IPS DF 6.9 (cell line): ENCODE results near the gene ZNF823.

Experiments
- DNase-seq: peaks from one replicate; pipeline ENCODE4 v3.0.0-alpha.2; 2013; ENCODE audit warnings: low read depth, low spot score
- H3K27ac ChIP-seq: one replicate; pipeline ENCODE4 v1.5.1; 2013; ENCODE audit warnings: low read length, control low read depth
- H3K27me3 ChIP-seq: 2 replicates; pipeline ENCODE4 v1.6.1; 2013; ENCODE audit warnings: mild to moderate bottlenecking, low read length; ENCODE audit not compliant: control insufficient read depth, insufficient read depth
- H3K36me3 ChIP-seq: 2 replicates; pipeline ENCODE4 v1.6.1; 2013; ENCODE audit warnings: low read length; ENCODE audit not compliant: control insufficient read depth, insufficient read depth
- H3K4me1 ChIP-seq: 2 replicates; pipeline ENCODE4 v1.6.1; 2013; ENCODE audit warnings: low read length; ENCODE audit not compliant: control insufficient read depth, insufficient read depth
- H3K4me3 ChIP-seq: 2 replicates; pipeline ENCODE4 v1.5.1; 2013; ENCODE audit warnings: mild to moderate bottlenecking, low read length
- H3K9me3 ChIP-seq: 2 replicates; pipeline ENCODE4 v1.6.1; 2013; ENCODE audit warnings: low read length, inconsistent platforms; ENCODE audit not compliant: control insufficient read depth, insufficient read depth
- WGBS: extraction: QIAGEN DNeasy Blood & Tissue Kit; methylation state at CpG from one replicate; pipeline ENCODE4 v1.1.7; 2013; ENCODE audit warnings: mixed read lengths, missing lambda C conversion rate; ENCODE audit not compliant: insufficient read length, insufficient coverage; 5-methylcytosine and 5-hydroxymethylcytosine counted together

Gene ZNF823

DNA sequence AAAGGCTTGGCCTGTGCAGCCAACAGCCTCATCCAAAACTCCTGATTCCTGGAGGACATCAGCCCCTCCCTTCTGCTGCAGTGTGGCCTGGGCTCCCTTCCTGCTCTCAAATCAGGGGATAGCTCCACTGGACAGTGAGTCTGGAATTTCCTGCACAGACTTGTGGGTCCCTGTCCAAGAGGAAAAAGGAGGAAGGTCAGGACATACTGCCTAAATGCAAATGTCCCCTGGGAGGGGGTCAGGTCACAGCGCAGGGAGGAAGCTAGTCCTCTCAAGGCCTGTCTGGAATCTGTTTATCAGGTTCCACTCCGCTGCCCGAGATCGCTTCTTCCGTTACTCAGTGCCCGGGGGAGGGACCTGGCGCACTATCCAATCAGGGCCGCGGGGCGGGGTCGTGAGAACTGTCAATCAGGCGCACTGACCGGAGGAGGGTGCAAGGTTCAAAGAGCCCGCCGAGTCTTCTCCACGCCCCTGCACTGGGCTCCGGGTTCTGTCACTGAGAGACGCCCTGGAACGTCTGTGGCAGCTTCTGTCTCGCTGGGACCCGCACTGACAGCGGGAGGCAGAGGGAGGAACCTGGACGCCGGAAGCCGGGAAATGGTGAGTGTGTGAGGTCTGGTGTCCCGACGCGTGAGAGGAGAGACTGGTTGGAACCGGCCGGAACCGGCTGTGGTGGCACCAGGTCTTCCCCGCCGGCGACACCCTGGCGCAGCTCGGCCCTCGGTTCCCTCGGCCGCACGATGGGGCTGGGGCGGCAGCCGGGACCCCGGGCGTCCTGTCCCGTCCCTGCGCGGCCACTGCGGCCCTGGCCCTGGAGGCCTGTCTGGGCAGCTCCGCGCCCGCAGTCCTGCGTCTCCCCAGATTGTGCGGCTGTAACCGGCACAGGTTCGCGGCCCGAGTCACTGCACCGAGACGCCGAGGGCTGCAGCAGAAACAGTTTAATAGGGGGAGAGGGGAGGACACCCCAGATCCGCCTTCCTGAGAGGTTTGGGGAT lies 28.1 kb upstream of the ZNF823 start, which contains the start of gene ZNF441:
Gene ZNF441 (plus strand): TSS at position 404 of the 995 bp plus-strand sequence. CDS start 194 bp downstream, at position 598.
- Histone ChIP-seq H3K4me3 (peak within 1 kb of the TSS; percentile 67), H3K27ac (no peak within 1 kb of the TSS), H3K27me3 (peaks cover 10% of the 10 kb centered on the region; the same call in 1 of the 2 replicates), H3K4me1 (no peaks in the 10 kb centered on the region), H3K36me3 (no peaks in the 10 kb centered on the region), H3K9me3 (no peaks in the 10 kb centered on the region)
- WGBS = no CpG with 5 or more reads among the region's 61 CpGs
- DNase-seq = peak; percentile 79

- H3K4me1 ChIP-seq = no peaks in the 10 kb centered on the region
- no peak overlapping the region for H3K27ac ChIP-seq
- H3K9me3 ChIP-seq = no peaks in the 10 kb centered on the region
- WGBS = no CpG with 5 or more reads among the region's 1 CpG
- no peaks in the 10 kb centered on the region for H3K36me3 ChIP-seq
- peaks cover 10% of the 10 kb centered on the region; the same call in 1 of the 2 replicates for H3K27me3 ChIP-seq
- no peak for DNase-seq
- no peak overlapping the region for H3K4me3 ChIP-seq
Observed at GRCh38 chr19:11763611-11764010, 24.9 kb upstream of the ZNF823 start.

- no CpG with 5 or more reads among the region's 3 CpGs for WGBS
- no peaks in the 10 kb centered on the region for H3K36me3 ChIP-seq
- H3K9me3 ChIP-seq = no peaks in the 10 kb centered on the region
- DNase-seq = no peak
- no peak overlapping the region for H3K27ac ChIP-seq
- no peak overlapping the region for H3K4me3 ChIP-seq
- H3K27me3 ChIP-seq = peaks cover 7% of the 10 kb centered on the region; the same call in 1 of the 2 replicates
- no peaks in the 10 kb centered on the region for H3K4me1 ChIP-seq
Observed at GRCh38 chr19:11763117-11763516, 24.4 kb upstream of the ZNF823 start.

DNA sequence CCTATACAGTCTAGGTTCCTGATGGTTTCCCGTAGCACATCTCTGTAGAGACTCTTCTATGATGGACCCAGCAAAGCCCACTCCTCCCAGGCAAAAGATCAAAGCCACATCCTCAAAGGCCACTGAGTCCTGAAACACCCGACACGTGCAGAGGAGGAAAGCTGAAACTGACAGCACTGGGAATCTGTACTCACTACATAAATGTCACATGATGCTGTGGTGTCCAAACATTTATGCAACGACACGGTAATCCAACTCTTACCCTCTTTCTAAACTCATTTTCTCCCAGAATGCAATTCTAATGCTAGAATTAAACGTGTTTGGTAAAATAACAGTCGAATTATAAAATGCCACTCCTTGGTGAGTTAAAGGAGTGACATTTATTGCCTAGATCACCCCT lies 21.1 kb upstream of the ZNF823 start:
- DNase-seq = no peak
- Histone ChIP-seq H3K4me3 (no peak overlapping the region), H3K4me1 (no peaks in the 10 kb centered on the region), H3K27ac (no peak overlapping the region), H3K36me3 (no peaks in the 10 kb centered on the region), H3K9me3 (no peaks in the 10 kb centered on the region; the same call in 1 of the 2 replicates), H3K27me3 (no peaks in the 10 kb centered on the region)
- WGBS = no CpG with 5 or more reads among the region's 7 CpGs

- no peak overlapping the region for H3K4me3 ChIP-seq
- no peaks in the 10 kb centered on the region; the same call in 1 of the 2 replicates for H3K9me3 ChIP-seq
- H3K36me3 ChIP-seq = no peaks in the 10 kb centered on the region
- no peaks in the 10 kb centered on the region for H3K4me1 ChIP-seq
- H3K27me3 ChIP-seq = no peaks in the 10 kb centered on the region
- DNase-seq = no peak
- WGBS = no CpG with 5 or more reads among the region's 1 CpG
- H3K27ac ChIP-seq = no peak overlapping the region
Observed at GRCh38 chr19:11756965-11757364, 18.2 kb upstream of the ZNF823 start.

GRCh38 chr19:11754663-11755062 lies 15.9 kb upstream of the ZNF823 start:
- no peak for DNase-seq
- H3K4me3 ChIP-seq = no peak overlapping the region
- H3K36me3 ChIP-seq = no peaks in the 10 kb centered on the region
- H3K4me1 ChIP-seq = no peaks in the 10 kb centered on the region
- no peaks in the 10 kb centered on the region for H3K27me3 ChIP-seq
- H3K27ac ChIP-seq = no peak overlapping the region
- WGBS = no CpG with 5 or more reads among the region's 4 CpGs
- no peaks in the 10 kb centered on the region; the same call in 1 of the 2 replicates for H3K9me3 ChIP-seq

GRCh38 chr19:11752244-11752736 lies 13.5 kb upstream of the ZNF823 start:
- no peak for DNase-seq
- H3K4me3 ChIP-seq = no peak overlapping the region
- no peak overlapping the region for H3K27ac ChIP-seq
- no peaks in the 10 kb centered on the region; the same call in 1 of the 2 replicates for H3K9me3 ChIP-seq
- H3K27me3 ChIP-seq = no peaks in the 10 kb centered on the region
- H3K36me3 ChIP-seq = no peaks in the 10 kb centered on the region
- H3K4me1 ChIP-seq = no peaks in the 10 kb centered on the region
- no CpG with 5 or more reads among the region's 2 CpGs for WGBS

GRCh38 chr19:11749751-11750150 lies 11.0 kb upstream of the ZNF823 start:
- no peak for DNase-seq
- no CpG with 5 or more reads among the region's 2 CpGs for WGBS

DNA sequence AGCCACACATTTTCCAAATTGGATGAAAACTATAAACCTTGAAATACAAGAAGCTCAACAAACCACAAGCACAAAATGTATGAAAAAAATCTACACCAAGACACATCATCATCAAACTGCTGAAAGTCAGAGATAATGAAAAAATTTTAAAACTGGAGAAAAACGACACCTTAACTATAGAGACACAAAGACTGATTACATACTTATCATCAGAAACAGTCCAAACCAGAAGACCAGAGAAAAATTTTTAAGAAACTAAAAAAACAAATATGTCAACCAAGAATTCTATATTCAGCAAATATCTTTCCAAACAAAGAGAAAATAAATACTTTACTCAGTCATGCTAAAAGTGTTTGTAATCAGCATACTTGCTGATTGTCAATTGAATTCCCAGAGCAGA lies 8.5 kb upstream of the ZNF823 start:
- Histone ChIP-seq H3K27me3 (no peaks in the 10 kb centered on the region), H3K9me3 (no peaks in the 10 kb centered on the region), H3K4me3 (no peak overlapping the region), H3K36me3 (no peaks in the 10 kb centered on the region), H3K4me1 (no peaks in the 10 kb centered on the region), H3K27ac (no peak overlapping the region)
- DNase-seq = no peak
- WGBS = no CpG with 5 or more reads among the region's 1 CpG

More at GRCh38 chr19:11749751-11750150, 11.0 kb upstream of the ZNF823 start:
- Histone ChIP-seq H3K36me3 (no peaks in the 10 kb centered on the region), H3K4me1 (no peaks in the 10 kb centered on the region), H3K27me3 (no peaks in the 10 kb centered on the region), H3K27ac (no peak overlapping the region), H3K9me3 (no peaks in the 10 kb centered on the region), H3K4me3 (no peak overlapping the region)

GRCh38 chr19:11745869-11746268 lies 7.1 kb upstream of the ZNF823 start:
- H3K9me3 ChIP-seq = no peaks in the 10 kb centered on the region
- no peaks in the 10 kb centered on the region for H3K36me3 ChIP-seq
- H3K4me1 ChIP-seq = no peaks in the 10 kb centered on the region

More at GRCh38 chr19:11745869-11746268, 7.1 kb upstream of the ZNF823 start:
- Histone ChIP-seq H3K4me3 (no peak overlapping the region), H3K27me3 (no peaks in the 10 kb centered on the region), H3K27ac (no peak overlapping the region)
- no peak for DNase-seq
